GM19438 (cell line): ENCODE measurements around the gene MORC2.

Experiments used
- ATAC-seq: cut with Tn5 transposase; IDR thresholded peaks from one replicate; pipeline ENCODE4 v1.9.1; 2021; ENCODE audit warnings: low read depth; ENCODE audit not compliant: unreplicated experiment

Gene MORC2

GRCh38 chr22:30968015-30968923 is at the start of gene MORC2:
Gene MORC2, minus strand, starts transcription at chr22:30968774. Its CDS starts 885 bp downstream, at chr22:30967889.
- peak; percentile 13 for ATAC-seq

DNA sequence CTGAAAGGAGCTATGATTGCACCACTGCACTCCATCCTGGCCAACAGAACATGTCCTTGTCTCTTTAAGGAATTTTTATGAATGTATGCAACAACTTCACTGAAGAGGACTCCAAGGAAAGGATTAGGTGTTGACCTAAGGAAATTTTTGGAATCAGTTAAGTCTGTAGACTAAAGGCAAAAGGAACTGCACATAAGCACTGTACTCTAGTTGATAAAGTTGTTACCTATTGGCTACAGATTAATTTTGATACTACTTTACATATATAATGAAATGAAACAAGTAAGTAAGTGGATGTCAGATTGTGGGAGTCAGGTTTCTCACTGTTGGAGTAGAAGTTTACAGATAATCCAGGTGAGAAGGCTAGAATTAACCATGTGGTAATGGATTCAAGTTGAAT is 37.0 kb upstream of the MORC2 start:
- no peak for ATAC-seq

DNA sequence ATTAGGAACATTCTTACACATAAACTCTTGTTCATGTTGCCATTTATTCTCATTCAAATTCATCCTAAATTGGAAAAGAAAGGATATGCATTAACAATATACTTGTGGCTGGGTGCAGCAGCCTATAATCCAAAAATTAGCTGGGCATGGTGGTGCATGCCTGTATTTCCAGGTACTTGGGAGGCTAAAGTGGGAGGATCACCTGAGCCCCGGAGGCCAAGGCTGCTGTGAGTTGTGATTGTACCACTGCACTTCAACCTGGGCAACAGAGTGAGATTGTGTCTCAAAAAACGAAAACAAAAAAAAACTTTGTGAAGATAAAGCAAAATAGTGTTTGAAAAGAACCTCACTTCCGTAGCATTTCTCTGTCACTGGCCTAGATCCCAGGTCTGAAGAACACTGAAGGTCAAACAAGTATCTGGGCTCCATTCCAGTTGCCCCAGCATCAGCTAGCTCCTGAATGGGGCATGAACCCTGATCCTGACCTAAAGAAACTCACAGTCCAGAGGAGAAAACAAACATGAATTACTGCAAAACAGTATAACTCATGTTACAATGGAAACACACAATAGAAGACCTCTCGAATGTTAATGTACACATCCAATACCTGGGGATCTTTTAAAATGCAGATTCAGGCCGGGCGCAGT is 32.7 kb upstream of the MORC2 start:
- no peak for ATAC-seq

DNA sequence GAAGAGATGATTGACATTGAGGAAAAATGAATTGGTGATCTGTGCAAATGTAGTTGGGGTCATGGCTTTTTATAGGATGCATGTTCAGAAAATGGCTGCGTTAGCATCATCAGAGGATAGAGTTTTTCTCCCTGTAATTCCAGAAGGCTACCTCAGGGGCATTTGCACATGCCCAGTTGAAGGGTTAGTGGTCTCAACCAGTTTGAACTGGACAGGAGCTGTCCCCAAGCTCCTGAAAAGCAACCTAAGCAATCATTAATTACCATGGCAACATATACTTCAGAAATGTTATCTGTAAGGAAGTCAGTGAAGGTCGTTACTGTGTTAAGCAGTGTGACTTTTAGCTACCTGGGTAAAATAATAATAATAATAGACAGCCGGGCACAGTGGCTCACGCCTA is 29.8 kb upstream of the MORC2 start:
- no peak for ATAC-seq

DNA sequence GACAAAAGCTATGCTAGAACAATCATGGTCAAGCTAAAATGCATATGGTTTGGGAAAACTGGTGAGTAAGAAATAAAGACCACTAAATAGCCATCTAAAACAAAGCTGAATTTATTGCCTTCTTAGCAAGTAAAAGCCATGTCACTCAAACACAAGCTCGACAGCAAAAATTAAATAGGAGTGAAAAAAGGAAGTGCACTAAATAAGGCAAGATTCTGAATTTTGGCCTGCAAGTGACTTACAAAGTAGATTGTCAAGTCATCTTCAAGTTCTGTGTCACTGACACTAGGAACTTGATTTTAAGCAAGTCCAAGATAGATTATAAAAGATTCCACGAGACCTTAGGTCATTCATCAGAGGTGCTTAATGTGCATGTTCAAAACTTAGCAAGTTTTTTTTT is 27.9 kb upstream of the MORC2 start:
- no peak for ATAC-seq

- no peak for ATAC-seq
Measured at GRCh38 chr22:30994960-30995359, 26.4 kb upstream of the MORC2 start.

DNA sequence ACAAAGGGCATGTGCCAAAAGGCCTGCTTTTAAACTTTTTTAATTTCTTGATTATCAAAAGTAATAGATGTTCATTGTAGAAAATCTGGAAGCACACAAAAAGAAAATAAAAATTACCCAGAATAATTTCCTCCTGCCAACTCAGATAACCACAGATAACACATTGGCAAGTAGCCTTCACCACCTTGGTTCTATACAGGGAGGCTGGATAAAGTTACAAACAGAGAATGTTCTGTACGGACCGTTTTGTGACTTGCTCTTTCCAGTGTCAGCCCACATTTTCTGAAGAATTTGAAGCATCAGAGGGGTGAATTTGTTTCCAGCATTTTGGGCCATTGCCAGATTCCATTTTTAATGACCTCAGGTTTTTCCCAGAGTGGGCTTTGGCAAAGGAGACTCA is 24.0 kb upstream of the MORC2 start:
- no peak for ATAC-seq

GRCh38 chr22:30990690-30991089 is 22.1 kb upstream of the MORC2 start:
- ATAC-seq, result no peak

GRCh38 chr22:30989474-30989873 is 20.9 kb upstream of the MORC2 start:
- ATAC-seq, result no peak

DNA sequence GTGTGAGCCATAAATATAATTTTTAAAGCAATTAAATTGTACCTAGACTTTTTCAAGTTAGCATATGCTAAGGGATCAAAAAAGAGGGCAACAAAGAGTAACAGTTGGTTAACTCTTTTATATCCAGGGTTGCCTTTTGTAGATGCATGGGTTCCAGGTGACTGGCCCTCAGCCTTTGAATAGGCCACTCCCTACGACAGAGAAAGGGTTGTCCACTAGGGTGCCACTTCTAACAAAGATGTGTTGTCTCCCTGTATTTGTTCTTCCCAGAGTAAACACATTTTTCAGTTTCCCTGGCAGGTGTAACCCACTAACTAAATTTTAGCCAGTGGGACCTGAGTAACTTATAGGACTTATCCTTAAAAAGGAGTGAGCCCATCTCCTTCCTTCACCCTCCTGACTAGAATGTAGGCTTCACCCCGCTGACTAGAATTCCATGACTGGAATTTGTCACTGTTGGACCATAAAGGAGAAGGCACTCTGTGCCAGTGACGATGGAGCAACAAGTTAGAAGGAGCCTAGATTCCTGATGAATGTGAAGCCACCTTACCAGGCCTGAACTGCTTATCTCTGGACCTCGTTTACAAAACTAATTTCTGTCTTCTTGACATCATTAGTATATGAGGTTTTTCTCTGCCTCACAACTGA is 17.1 kb upstream of the MORC2 start:
- ATAC-seq, result no peak

DNA sequence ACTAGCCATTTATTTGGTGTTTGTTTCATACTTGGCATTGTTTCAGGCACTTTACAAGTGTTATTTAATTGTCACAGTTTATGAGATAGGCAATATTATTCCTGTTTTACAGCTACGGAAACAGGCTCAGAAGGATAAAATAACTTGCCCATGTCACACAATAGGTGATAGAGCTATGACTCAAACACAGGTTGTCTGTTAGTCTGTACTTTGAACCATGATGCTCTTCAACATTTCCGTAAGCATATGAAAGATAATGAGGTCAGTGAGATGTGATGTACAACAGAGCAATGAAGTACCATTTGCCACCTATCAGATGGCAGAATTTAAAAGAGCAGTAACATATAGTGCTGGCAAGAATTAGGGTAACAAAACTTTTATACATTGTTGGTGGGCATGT is 15.7 kb upstream of the MORC2 start:
- ATAC-seq, result no peak

DNA sequence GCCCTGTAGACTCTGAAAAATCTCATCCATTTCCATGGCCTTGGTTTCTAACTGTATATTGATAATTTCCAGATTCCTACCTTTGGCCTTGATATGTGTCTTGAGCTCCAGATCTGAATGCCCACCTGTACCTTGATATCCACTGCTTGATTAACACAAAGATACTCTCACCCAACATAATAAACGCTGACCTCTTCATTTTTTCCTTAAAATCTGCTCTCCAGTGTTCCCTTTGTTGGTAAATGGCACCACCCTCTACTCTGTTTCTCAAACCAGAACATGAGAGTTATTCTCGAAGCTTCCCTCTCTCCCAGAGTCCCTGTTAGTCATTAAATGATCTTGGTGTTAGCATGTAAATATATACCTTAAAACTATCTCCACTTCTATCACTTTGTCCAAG is 13.9 kb upstream of the MORC2 start:
- ATAC-seq, result no peak

DNA sequence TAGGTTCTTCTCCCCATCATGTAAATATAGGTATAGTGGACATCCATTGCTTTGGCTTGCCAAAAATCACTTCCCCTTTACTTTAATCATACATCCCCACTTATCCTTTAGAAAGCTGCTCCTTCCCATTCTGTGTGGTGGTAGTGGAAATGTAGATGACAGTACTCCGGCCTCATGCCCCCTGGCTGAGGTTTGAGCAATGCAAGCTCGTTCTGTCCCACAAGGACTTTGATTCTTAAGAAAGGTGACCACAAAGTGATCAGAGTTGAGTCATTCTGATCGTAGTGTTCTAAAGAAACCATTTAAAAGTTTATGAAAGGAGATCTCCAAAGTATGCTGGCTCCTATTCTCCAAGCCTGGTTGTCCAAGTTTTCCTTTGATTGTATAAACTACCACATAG is 11.4 kb upstream of the MORC2 start:
- ATAC-seq, result no peak

DNA sequence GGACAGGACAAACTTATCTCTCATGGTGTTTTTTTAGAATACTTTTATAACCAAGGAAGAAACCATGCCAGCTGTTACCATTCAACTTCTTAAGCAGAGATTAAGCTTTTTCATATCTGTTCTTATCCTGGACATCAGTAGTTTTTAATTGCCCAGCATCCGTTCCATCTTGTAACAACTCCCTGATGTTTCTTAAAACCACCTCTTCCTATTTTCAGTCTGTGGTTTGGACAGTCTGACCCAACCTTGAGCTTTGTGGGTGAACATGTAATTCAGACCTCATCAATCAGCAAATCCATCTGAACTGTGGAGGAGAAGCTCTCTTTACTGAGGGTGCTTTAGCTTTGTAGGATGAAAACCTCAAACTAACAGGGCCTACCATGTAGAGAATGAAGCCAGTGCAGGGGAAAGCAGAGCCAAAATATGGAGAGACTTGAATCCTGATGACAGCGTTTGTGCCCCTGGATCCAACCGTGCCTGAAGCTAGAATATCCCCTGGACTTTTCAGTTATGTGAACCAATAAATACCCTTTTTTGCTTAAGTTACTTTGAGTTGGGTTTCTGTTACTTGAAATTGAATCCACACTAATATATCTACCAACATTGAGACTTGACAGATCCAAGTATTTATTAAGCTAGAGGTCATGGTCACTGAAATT is 9.9 kb upstream of the MORC2 start:
- no peak for ATAC-seq

DNA sequence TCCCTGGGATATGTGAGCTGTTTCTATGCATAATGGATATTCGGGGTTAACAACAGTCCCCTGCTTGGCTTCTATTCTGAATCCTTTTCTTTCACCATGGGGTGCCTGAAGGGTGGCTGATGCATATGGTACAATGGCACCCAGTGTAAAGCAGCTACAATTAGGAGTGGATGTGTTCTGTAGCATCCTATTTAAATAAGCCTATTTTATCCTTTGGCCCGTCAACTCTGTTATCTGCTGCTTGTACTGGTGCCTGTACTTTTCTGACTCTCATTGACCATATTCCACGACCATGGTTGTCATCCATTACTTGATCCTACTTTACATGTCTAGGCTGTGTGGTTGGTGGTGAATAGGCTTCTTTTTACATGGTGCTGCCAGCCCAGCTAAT is 1.8 kb upstream of the MORC2 start:
- no peak for ATAC-seq

DNA sequence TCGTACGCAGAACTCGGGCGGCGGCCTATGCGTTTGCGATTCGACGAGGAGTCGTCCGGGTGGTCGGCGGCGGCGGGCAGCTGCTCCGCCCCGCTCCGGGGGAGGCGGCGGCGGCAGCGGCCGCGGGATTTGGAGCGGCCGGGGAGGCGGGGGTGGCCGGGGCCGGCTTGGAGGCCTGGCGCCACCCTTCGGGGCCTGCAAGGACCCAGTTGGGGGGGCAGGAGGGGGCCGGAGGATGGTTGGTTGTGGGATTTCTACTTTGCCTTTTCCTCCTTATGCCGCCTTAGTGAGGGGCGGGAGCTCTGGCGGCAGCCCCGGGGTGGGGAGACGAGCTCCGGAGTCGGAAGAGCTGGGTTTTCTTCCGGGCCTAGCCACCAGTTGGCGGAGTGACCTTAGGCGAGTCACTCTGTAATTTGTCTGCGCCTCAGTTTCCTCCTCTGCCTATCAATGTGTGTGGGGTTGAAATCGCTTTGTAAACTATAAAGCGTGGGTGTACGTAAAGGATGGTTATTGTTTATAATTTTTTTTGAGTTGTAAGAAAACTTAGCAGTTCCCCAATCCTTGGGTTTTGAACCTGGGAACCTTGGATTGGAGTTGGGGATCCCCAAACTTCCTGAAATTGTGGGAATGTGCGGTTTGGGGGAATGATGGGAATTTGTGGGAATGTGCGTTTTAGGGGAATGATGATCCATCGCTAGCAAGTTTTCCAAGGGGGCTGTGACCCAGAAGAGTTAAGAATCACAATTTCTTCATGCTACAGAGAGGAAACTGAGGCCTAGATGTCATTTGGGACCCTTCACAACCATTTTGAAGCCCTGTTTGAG is 1.2 kb upstream of the MORC2 start:
- peak; percentile 24 for ATAC-seq

GRCh38 chr22:30968924-30969531 is 454 bp upstream of the MORC2 start, which contains the start of gene TUG1:
Gene TUG1, plus strand, starts transcription at chr22:30969265.
- ATAC-seq, result peak; percentile 87

DNA sequence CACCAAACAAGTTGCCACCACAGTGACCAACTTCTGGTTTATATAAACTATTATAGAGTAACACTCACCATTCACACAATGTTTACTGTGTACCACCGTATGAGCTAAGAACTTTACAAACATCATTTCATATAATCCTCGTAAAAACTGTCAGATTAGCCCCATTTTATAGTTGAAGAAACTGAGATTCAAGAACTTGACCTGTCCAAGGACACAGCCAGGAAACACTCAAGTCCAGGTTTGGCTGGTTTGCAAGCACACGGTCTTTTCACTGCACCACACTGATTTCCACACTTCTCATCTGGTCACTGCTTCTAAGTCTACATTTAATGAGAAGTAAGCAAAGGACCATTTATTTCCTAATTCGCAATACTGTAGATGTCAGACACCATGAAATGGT is 3.7 kb downstream of the MORC2 start:
- ATAC-seq, result no peak

GRCh38 chr22:30955153-30955552 is 13.4 kb downstream of the MORC2 start:
- ATAC-seq, result no peak

DNA sequence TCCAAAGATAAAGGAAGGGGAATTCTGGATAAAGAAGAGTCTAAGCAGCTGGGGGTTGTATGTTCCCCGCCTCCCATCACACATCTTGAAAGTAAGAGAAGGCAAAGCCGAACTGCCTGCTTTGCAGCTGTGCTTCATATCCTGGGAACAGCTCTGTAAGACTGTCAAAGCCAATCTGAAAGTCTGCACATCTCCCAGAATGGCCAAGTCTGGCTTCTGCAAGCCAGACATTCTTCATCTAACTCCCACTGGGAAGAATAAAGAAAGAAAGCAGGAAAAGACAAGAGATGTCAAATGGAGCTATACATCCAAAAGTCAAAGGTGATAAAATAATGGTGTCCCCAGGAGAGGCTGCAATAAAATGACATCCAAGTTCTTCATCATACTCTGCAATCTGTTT is 15.4 kb downstream of the MORC2 start:
- ATAC-seq, result no peak
